ENCODE results near the gene LRBA.
"Not testable (repeated sequence)": the region's sequence is repeated elsewhere in the genome, so short reads cannot be mapped to it uniquely, and the experiment has no call there.

LRBA gene

GRCh38 chr4:150961566-150961965 lies 53.5 kb downstream of the LRBA start:
- H3K27ac ChIP-seq: no peak overlapping the region
- no peak for TF ChIP-seq CTCF (IDR thresholded peaks at IDR 0.05)
- H3K4me3 ChIP-seq: no peak overlapping the region
- no peak for DNase-seq (ENCODE audit: low spot score)

- no peak for TF ChIP-seq CTCF (IDR thresholded peaks at IDR 0.05)
- no peak overlapping the region for H3K4me3 ChIP-seq
- no peak for DNase-seq (ENCODE audit: low spot score)
- H3K27ac ChIP-seq: no peak overlapping the region
Measured at GRCh38 chr4:150960818-150961217, 54.3 kb downstream of the LRBA start.

- DNase-seq (ENCODE audit: low spot score): no peak
- Histone ChIP-seq H3K4me3 (no peak overlapping the region), H3K27ac (no peak overlapping the region)
- TF ChIP-seq CTCF (IDR thresholded peaks at IDR 0.05): no peak
Measured at GRCh38 chr4:150960079-150960478, 55.0 kb downstream of the LRBA start.

- not testable (repeated sequence) for H3K4me3 ChIP-seq; H3K27ac ChIP-seq; DNase-seq (ENCODE audit: low spot score)
Measured at GRCh38 chr4:150957981-150958380, 57.1 kb downstream of the LRBA start.

GRCh38 chr4:150957095-150957494 lies 58.0 kb downstream of the LRBA start:
- not testable (repeated sequence) for H3K27ac ChIP-seq; DNase-seq (ENCODE audit: low spot score); H3K4me3 ChIP-seq

GRCh38 chr4:150953916-150954315 lies 61.2 kb downstream of the LRBA start:
- DNase-seq (ENCODE audit: low spot score); H3K4me3 ChIP-seq; H3K27ac ChIP-seq: not testable (repeated sequence)

GRCh38 chr4:150952167-150952845 lies 62.8 kb downstream of the LRBA start:
- H3K27ac ChIP-seq: no peak overlapping the region
- no peak for TF ChIP-seq CTCF (IDR thresholded peaks at IDR 0.05)
- DNase-seq (ENCODE audit: low spot score): no peak
- no peak overlapping the region for H3K4me3 ChIP-seq

GRCh38 chr4:150950657-150951288 lies 64.3 kb downstream of the LRBA start:
- no peak for TF ChIP-seq CTCF (IDR thresholded peaks at IDR 0.05)
- no peak for DNase-seq (ENCODE audit: low spot score)
- Histone ChIP-seq H3K27ac (no peak overlapping the region), H3K4me3 (no peak overlapping the region)
